K562 (cell line): Measurements from ENCODE around the gene PRMT5. TPM values are rescaled to one million over a fixed set of nuclear protein-coding genes. Genes with fewer than 3 reads are reported as not detected.

Source experiments
- ASH1L ChIP-seq: fragments of 450-650 bp; IDR thresholded peaks from 2 replicates; pipeline ENCODE4 v1.6.1; 2018; ENCODE audit warnings: borderline replicate concordance, mild to moderate bottlenecking, low read depth; ENCODE audit not compliant: partially characterized antibody
- BHLHE40 ChIP-seq: IDR thresholded peaks from 2 replicates; pipeline ENCODE4 v1.6.1; 2011; ENCODE audit warnings: low read length, improper control_type of control experiment
- JUNB ChIP-seq: fragments of 450-650 bp; formaldehyde crosslinking; conservative IDR thresholded peaks from 2 replicates; pipeline ENCODE4 v1.4.0; 2020; ENCODE audit warnings: mild to moderate bottlenecking
- MAFK ChIP-seq: IDR thresholded peaks from 2 replicates; pipeline ENCODE4 v1.6.1; 2011; ENCODE audit warnings: low read length, improper control_type of control experiment
- PML ChIP-seq: IDR thresholded peaks from 2 replicates; pipeline ENCODE4 v1.6.1; 2012; ENCODE audit warnings: low read length, inconsistent platforms
- RBM39 ChIP-seq: fragments of 200-400 bp; formaldehyde crosslinking; optimal IDR thresholded peaks from 2 replicates; pipeline ENCODE3; 2018; ENCODE audit warnings: low read depth, low read length
- RFX1 ChIP-seq: fragments of 450-650 bp; IDR thresholded peaks from 2 replicates; pipeline ENCODE4 v1.6.1; 2016; ENCODE audit warnings: mild to moderate bottlenecking, moderate library complexity
- RREB1 ChIP-seq: fragments of 250-450 bp; sonication (Bioruptor Pico); IDR thresholded peaks from 2 replicates; pipeline ENCODE4 v1.4.0; 2020
- SAFB2 ChIP-seq: fragments of 200-400 bp; formaldehyde crosslinking; IDR thresholded peaks from 2 replicates; pipeline ENCODE4 v1.6.1; 2018; ENCODE audit warnings: borderline replicate concordance, low read length, low read depth, moderate library complexity; ENCODE audit not compliant: severe bottlenecking
- THRB ChIP-seq: fragments of 450-650 bp; formaldehyde crosslinking; conservative IDR thresholded peaks from 2 replicates; pipeline ENCODE4 v1.4.0; 2022; ENCODE audit warnings: mild to moderate bottlenecking, missing genetic modification characterization
- UBTF ChIP-seq, 2 experiments: IDR thresholded peaks; 2 replicates each; pipeline ENCODE4 v1.6.1; 2012; ENCODE audit warnings: improper control_type of control experiment in 2 of 2, low read depth in 2 of 2, low read length in 2 of 2, borderline replicate concordance in 1 of 2
- ZFP30 ChIP-seq: fragments of 250-450 bp; sonication (Bioruptor Pico); IDR thresholded peaks from 2 replicates; pipeline ENCODE4 v1.8.0; 2022; ENCODE audit warnings: moderate library complexity, mild to moderate bottlenecking, inconsistent platforms, borderline replicate concordance
- ZNF140 ChIP-seq: fragments of 250-450 bp; sonication (Bioruptor Pico); IDR thresholded peaks from 2 replicates; pipeline ENCODE4 v1.8.0; 2021; ENCODE audit warnings: moderate library complexity, mild to moderate bottlenecking, inconsistent platforms
- ZNF398 ChIP-seq: fragments of 250-450 bp; sonication (Bioruptor Pico); IDR thresholded peaks from 2 replicates; pipeline ENCODE4 v1.8.0; 2021; ENCODE audit warnings: moderate library complexity, mild to moderate bottlenecking, inconsistent platforms
- ZNF699 ChIP-seq: fragments of 250-450 bp; sonication (Bioruptor Pico); IDR thresholded peaks from 2 replicates; pipeline ENCODE4 v1.8.0; 2021; ENCODE audit warnings: mild to moderate bottlenecking, moderate library complexity; ENCODE audit not compliant: insufficient replicate concordance
- ZSCAN29 ChIP-seq: fragments of 450-650 bp; IDR thresholded peaks from 2 replicates; pipeline ENCODE4 v1.6.1; 2017
- polyA plus RNA-seq, 8 experiments: library from polyadenylated mRNA; depleted of rRNA in 4 of 8; stranded (reverse) in 5 of 8; unstranded in 3 of 8; fragments of >200 nt; fragmentation: Nextera tagmentation in 2 of 8; fragmentation: Illumina TruSeq in 1 of 8; extraction: Ambion mirVana in 2 of 8; extraction: Trizol in 1 of 8; gene quantifications; 2 replicates each; pipeline versions ENCODE4 v1.2.1 to v1.2.3, GENCODE V29; 2011 to 2014; ENCODE audit warnings: inconsistent platforms in 1 of 8, missing spikeins in 1 of 8
- total RNA-seq, 7 experiments: library from RNA; depleted of rRNA in 6 of 7; stranded (reverse); fragments of >200 nt in 6 of 7; fragmentation: Illumina TruSeq in 2 of 7; extraction: Trizol in 2 of 7; gene quantifications; 2 replicates each; pipeline versions ENCODE4 v1.2.1 to v1.2.3, GENCODE V29; 2011 to 2021; ENCODE audit warnings: low replicate concordance in 1 of 7

Gene PRMT5
- total and polyA plus RNA-seq, 9 of the 15 experiments (the other 6 are each of a cell fraction or from before 2014, with no cell fraction given), result 114 to 552 (median 222) TPM

- TF ChIP-seq RREB1 (no peak), THRB (CRISPR knock-in tag) (no peak), RFX1 (peak; percentile 92), JUNB (no peak), ASH1L (no peak), ZNF398 (CRISPR knock-in tag) (no peak), SAFB2 (no peak), ZNF140 (CRISPR knock-in tag) (no peak), ZFP30 (no peak), ZSCAN29 (peak; percentile 100), BHLHE40 (no peak), UBTF (IDR thresholded peaks at IDR 0.05; ENCODE audit: borderline replicate concordance in 1 of 2, low read depth in 2 of 2, low read length in 2 of 2) (no peak), MAFK (no peak), PML (peak; percentile 76), ZNF699 (CRISPR knock-in tag) (no peak), RBM39 (no peak)
Measured at GRCh38 chr14:22918804-22919600, 10.2 kb downstream of the PRMT5 start, which contains the start of gene RBM23 (continued).
